Activated CD8-positive, alpha-beta memory T cell treated with anti-CD3 and anti-CD28 coated beads, Interleukin-2, amount 10 ng/mL, durations not matched to agents 7 days and 5 days (primary cell): ENCODE data around the gene OOEP. TPM values are rescaled to one million over a fixed set of nuclear protein-coding genes. Genes with fewer than 3 reads are reported as not detected.

ENCODE experiments used
- total RNA-seq, 2 experiments: library from RNA; stranded (reverse); gene quantifications; one replicate each; pipeline ENCODE4 v1.2.3, GENCODE V29; 2021

Gene OOEP
- total RNA-seq, 2 experiments from 2014 or later, result 0.40 to 1.1 TPM

Other genes starting within 250 kb of the OOEP start
- under 1 TPM in 1 of 2 experiments, not detected in 1; 0.67 TPM for gene KHDC1L, start 144.4 kb downstream of the OOEP start, total RNA-seq
- 10 to 100 TPM in 1 of 2 experiments, 1 to 10 TPM in 1; 9.2 to 12.5 TPM for gene KHDC1, start 106.7 kb downstream of the OOEP start, total RNA-seq
- gene DPPA5, start 15.6 kb downstream of the OOEP start, total RNA-seq, result not detected
- gene KHDC3L, start 7.2 kb downstream of the OOEP start, total RNA-seq, result not detected
- 1 to 10 TPM in 1 of 2 experiments, under 1 TPM in 1; 0.77 to 1.3 TPM for gene DDX43, start 24.9 kb upstream of the OOEP start, total RNA-seq
- gene CGAS, start 82.4 kb upstream of the OOEP start, total RNA-seq, result 10 to 100 TPM; 54.3 to 58.9 TPM
- gene MTO1, start 91.8 kb upstream of the OOEP start, total RNA-seq, result 10 to 100 TPM; 65.8 to 66.6 TPM
- gene EEF1A1, start 151.1 kb upstream of the OOEP start, total RNA-seq, result 1,000 to 10,000 TPM; 5,026 to 6,984 TPM